ENCODE data around the gene MLLT11. TPM values are rescaled to one million over a fixed set of nuclear protein-coding genes. Genes with fewer than 3 reads are reported as not detected.
"Not testable (repeated sequence)": the region's sequence is repeated elsewhere in the genome, so short reads cannot be mapped to it uniquely, and the experiment has no call there.

The MLLT11 gene
- polyA plus RNA-seq, 3 donors, result 0.38 to 7.2 (median 1.8) TPM

- WGBS, 3 donors, result 70 to 88% (median 78%) methylated on average over 2 of the region's 2 CpGs
- no peak overlapping the region for H3K27ac ChIP-seq (ENCODE audit: low read depth, low read length)
Measured at GRCh38 chr1:151051356-151052009, 8.7 kb upstream of the MLLT11 start.

GRCh38 chr1:151054971-151055547 lies 5.1 kb upstream of the MLLT11 start:
- 83 to 89% (median 88%) methylated on average over 4 of the region's 4 CpGs for WGBS, 3 donors
- no peak overlapping the region for H3K27ac ChIP-seq (ENCODE audit: low read depth, low read length)

GRCh38 chr1:151055581-151055980 lies 4.6 kb upstream of the MLLT11 start:
- 43 to 48% (median 46%) methylated on average over 2 of the region's 2 CpGs for WGBS, 3 donors
- H3K27ac ChIP-seq (ENCODE audit: low read depth, low read length), result no peak overlapping the region

GRCh38 chr1:151056149-151056548 lies 4.0 kb upstream of the MLLT11 start:
- H3K27ac ChIP-seq (ENCODE audit: low read depth, low read length), result no peak overlapping the region

GRCh38 chr1:151058692-151059091 lies 1.5 kb upstream of the MLLT11 start:
- 0 to 2% (median 1%) methylated on average over 10 of the region's 10 CpGs for WGBS, 3 donors
- peak overlapping the region; percentile 83 for H3K27ac ChIP-seq (ENCODE audit: low read depth, low read length)

More at GRCh38 chr1:151056149-151056548, 4.0 kb upstream of the MLLT11 start:
- 34 to 68% (median 43%) methylated on average over 2 of the region's 2 CpGs for WGBS, 3 donors

GRCh38 chr1:151059109-151060006 lies 839 bp upstream of the MLLT11 start, which contains the start of gene CDC42SE1:
CDC42SE1 (minus strand) TSS chr1:151059622; CDS start chr1:151055730, 3,892 bp downstream.
- H3K27ac ChIP-seq (ENCODE audit: low read depth, low read length), result peak within 1 kb of the TSS; percentile 83
- 0 to 1% (median 0%) methylated on average over 49 to 58 of the region's 58 CpGs for WGBS, 3 donors

GRCh38 chr1:151060657-151061421 lies 642 bp downstream of the MLLT11 start:
- 64 to 69% (median 68%) methylated on average over 4 of the region's 4 CpGs for WGBS, 3 donors
- H3K27ac ChIP-seq (ENCODE audit: low read depth, low read length), result no peak overlapping the region

GRCh38 chr1:151061704-151062103 lies 1.5 kb downstream of the MLLT11 start:
- no peak overlapping the region for H3K27ac ChIP-seq (ENCODE audit: low read depth, low read length)
- 80 to 91% (median 86%) methylated on average over 2 of the region's 2 CpGs for WGBS, 3 donors

GRCh38 chr1:151062741-151063371 lies 2.7 kb downstream of the MLLT11 start:
- H3K27ac ChIP-seq (ENCODE audit: low read depth, low read length), result no peak overlapping the region
- 73 to 85% (median 75%) methylated on average over 3 of the region's 3 CpGs for WGBS, 3 donors

GRCh38 chr1:151065089-151065645 lies 5.0 kb downstream of the MLLT11 start:
- no peak overlapping the region for H3K27ac ChIP-seq (ENCODE audit: low read depth, low read length)

GRCh38 chr1:151067185-151067584 lies 7.0 kb downstream of the MLLT11 start:
- 74 to 92% (median 91%) methylated on average over 4 of the region's 4 CpGs for WGBS, 3 donors
- H3K27ac ChIP-seq (ENCODE audit: low read depth, low read length), result no peak overlapping the region

GRCh38 chr1:151069103-151069486 lies 8.9 kb downstream of the MLLT11 start:
- no peak overlapping the region for H3K27ac ChIP-seq (ENCODE audit: low read depth, low read length)
- WGBS, 3 donors, result 82 to 87% (median 86%) methylated on average over 5 of the region's 5 CpGs

- peak within 1 kb of the TSS; percentile 63 for H3K27ac ChIP-seq (ENCODE audit: low read depth, low read length)
- WGBS, 3 donors, result 0% methylated on average over 44 to 50 of the region's 50 CpGs
Measured at GRCh38 chr1:151070474-151071276, 10.5 kb downstream of the MLLT11 start, which contains the start of gene GABPB2. GABPB2 (plus strand) TSS chr1:151070761; CDS start chr1:151088190, 17,429 bp downstream.

GRCh38 chr1:151072224-151072623 lies 12.0 kb downstream of the MLLT11 start:
- 80 to 84% (median 82%) methylated on average over 13 of the region's 13 CpGs for WGBS, 3 donors
- H3K27ac ChIP-seq (ENCODE audit: low read depth, low read length), result no peak overlapping the region

GRCh38 chr1:151085953-151086559 lies 25.9 kb downstream of the MLLT11 start:
- WGBS, 3 donors, result 67 to 82% (median 74%) methylated on average over 4 of the region's 4 CpGs
- no peak overlapping the region for H3K27ac ChIP-seq (ENCODE audit: low read depth, low read length)

- WGBS, 3 donors, result 88 to 94% (median 88%) methylated on average over 6 of the region's 6 CpGs
- not testable (repeated sequence) for H3K27ac ChIP-seq (ENCODE audit: low read depth, low read length)
Measured at GRCh38 chr1:151097426-151097825, 37.2 kb downstream of the MLLT11 start.

Measured in adipose tissue (tissue), 3 donors.